GM06990 (cell line): ENCODE measurements around the gene TMEFF2.

Source experiments
- DNase-seq: peaks from one replicate; pipeline ENCODE4 v3.0.0-alpha.2; 2011; ENCODE audit not compliant: insufficient read length; ENCODE audit errors: extremely low read depth
- H3K27me3 ChIP-seq: replicated peaks from 2 replicates; pipeline ENCODE4 v1.6.0; 2011; ENCODE audit warnings: low read length; ENCODE audit not compliant: control insufficient read depth, insufficient read depth
- H3K36me3 ChIP-seq: 2 replicates; pipeline ENCODE4 v1.5.1; 2011; ENCODE audit warnings: low read length; ENCODE audit not compliant: control insufficient read depth, insufficient read depth
- H3K4me3 ChIP-seq: replicated peaks from 2 replicates; pipeline ENCODE4 v1.5.1; 2011; ENCODE audit warnings: low read depth, mild to moderate bottlenecking, control low read depth, low read length
- CTCF ChIP-seq: IDR thresholded peaks from 2 replicates; pipeline ENCODE4 v1.5.1; 2011; ENCODE audit warnings: low read length, control low read depth, mild to moderate bottlenecking, inconsistent platforms; ENCODE audit not compliant: insufficient read depth, poor library complexity, severe bottlenecking

Gene TMEFF2

GRCh38 chr2:192195548-192196418 is 1.1 kb upstream of the TMEFF2 start:
- no peak for TF ChIP-seq CTCF
- DNase-seq, result peak; percentile 10
- H3K4me3 ChIP-seq, result peak overlapping the region; percentile 5
- no peaks in the 10 kb centered on the region; the same call in 1 of the 2 replicates for H3K27me3 ChIP-seq
- no peaks in the 10 kb centered on the region for H3K36me3 ChIP-seq

- no peak overlapping the region for H3K4me3 ChIP-seq
- DNase-seq, result no peak
- no peaks in the 10 kb centered on the region; the same call in 1 of the 2 replicates for H3K27me3 ChIP-seq
- H3K36me3 ChIP-seq, result no peaks in the 10 kb centered on the region
- TF ChIP-seq CTCF, result no peak
These were observed 368 bp downstream of the TMEFF2 start for GRCh38 chr2:192194265-192194865.

GRCh38 chr2:192190474-192190873 is 4.3 kb downstream of the TMEFF2 start:
- peak; percentile 36 for TF ChIP-seq CTCF
- no peaks in the 10 kb centered on the region for H3K36me3 ChIP-seq
- H3K4me3 ChIP-seq, result no peak overlapping the region
- no peak for DNase-seq
- H3K27me3 ChIP-seq, result no peaks in the 10 kb centered on the region; the same call in 1 of the 2 replicates

GRCh38 chr2:192186806-192187205 is 7.9 kb downstream of the TMEFF2 start:
- H3K27me3 ChIP-seq, result no peaks in the 10 kb centered on the region
- no peaks in the 10 kb centered on the region for H3K36me3 ChIP-seq
- no peak overlapping the region for H3K4me3 ChIP-seq
- TF ChIP-seq CTCF, result no peak
- DNase-seq, result no peak

GRCh38 chr2:192184349-192184748 is 10.4 kb downstream of the TMEFF2 start:
- no peak for TF ChIP-seq CTCF
- Histone ChIP-seq H3K36me3 (no peaks in the 10 kb centered on the region), H3K27me3 (no peaks in the 10 kb centered on the region), H3K4me3 (no peak overlapping the region)
- no peak for DNase-seq
